CD4-positive, alpha-beta T cell treated with Interleukin-6 at 100 ng/mL for 8 hours (primary cell): ENCODE measurements around the gene FAM210A.
"Not testable (repeated sequence)": the region's sequence is repeated elsewhere in the genome, so short reads cannot be mapped to it uniquely, and the experiment has no call there.

Experiments used
- DNase-seq: peaks from one replicate; pipeline ENCODE4 v3.0.0-alpha.2; 2020; ENCODE audit warnings: mixed read lengths, low spot score

Gene FAM210A

GRCh38 chr18:13703899-13704298 is 22.5 kb downstream of the FAM210A start:
- no peak for DNase-seq

GRCh38 chr18:13700153-13700552 is 26.2 kb downstream of the FAM210A start:
- no peak for DNase-seq

- no peak for DNase-seq
Measured at GRCh38 chr18:13696961-13697360, 29.4 kb downstream of the FAM210A start.

GRCh38 chr18:13695337-13695736 is 31.0 kb downstream of the FAM210A start:
- not testable (repeated sequence) for DNase-seq

- not testable (repeated sequence) for DNase-seq
Measured at GRCh38 chr18:13690060-13690459, 36.3 kb downstream of the FAM210A start.

GRCh38 chr18:13688191-13689136 is 37.9 kb downstream of the FAM210A start:
- no peak for DNase-seq

- no peak for DNase-seq
Measured at GRCh38 chr18:13684546-13684945, 41.8 kb downstream of the FAM210A start.

GRCh38 chr18:13681701-13682100 is 44.7 kb downstream of the FAM210A start:
- no peak for DNase-seq

GRCh38 chr18:13680612-13681011 is 45.7 kb downstream of the FAM210A start:
- peak; percentile 3 for DNase-seq

GRCh38 chr18:13677350-13677749 is 49.0 kb downstream of the FAM210A start:
- DNase-seq, result not testable (repeated sequence)

GRCh38 chr18:13676471-13676870 is 49.9 kb downstream of the FAM210A start:
- DNase-seq, result no peak

GRCh38 chr18:13672657-13673056 is 53.7 kb downstream of the FAM210A start:
- DNase-seq, result no peak

GRCh38 chr18:13661779-13662256 is 64.5 kb downstream of the FAM210A start:
- no peak for DNase-seq

- DNase-seq, result no peak
Measured at GRCh38 chr18:13661051-13661778, 65.1 kb downstream of the FAM210A start.

- no peak for DNase-seq
Measured at GRCh38 chr18:13660510-13660909, 65.8 kb downstream of the FAM210A start.

GRCh38 chr18:13658436-13659204 is 67.7 kb downstream of the FAM210A start:
- DNase-seq, result no peak

- no peak for DNase-seq
Measured at GRCh38 chr18:13657974-13658373, 68.4 kb downstream of the FAM210A start.

GRCh38 chr18:13653746-13654433 is 72.5 kb downstream of the FAM210A start:
- no peak for DNase-seq

GRCh38 chr18:13649397-13650390 is 76.7 kb downstream of the FAM210A start:
- DNase-seq, result no peak

- DNase-seq, result no peak
Measured at GRCh38 chr18:13647761-13648160, 78.6 kb downstream of the FAM210A start.
